ENCODE measurements around the gene DENND2D.

The DENND2D gene

DNA sequence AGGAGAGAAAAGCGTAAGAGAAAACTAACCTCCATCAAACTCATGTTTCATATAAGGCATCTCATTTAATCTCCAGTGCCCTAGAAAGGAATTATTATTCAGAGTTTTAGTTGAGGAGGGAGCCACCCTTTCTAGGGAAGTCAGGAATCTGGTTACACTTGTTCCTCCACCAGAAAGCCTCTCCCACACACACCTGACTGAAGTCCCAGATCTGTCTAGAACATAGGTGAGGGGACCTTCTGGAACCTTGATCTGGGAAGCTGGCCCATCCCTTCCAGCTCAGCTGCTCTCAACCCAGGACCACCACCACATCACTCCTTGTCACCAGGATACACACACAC lies 1.9 kb upstream of the DENND2D start:
- DNase-seq: no peak

DNA sequence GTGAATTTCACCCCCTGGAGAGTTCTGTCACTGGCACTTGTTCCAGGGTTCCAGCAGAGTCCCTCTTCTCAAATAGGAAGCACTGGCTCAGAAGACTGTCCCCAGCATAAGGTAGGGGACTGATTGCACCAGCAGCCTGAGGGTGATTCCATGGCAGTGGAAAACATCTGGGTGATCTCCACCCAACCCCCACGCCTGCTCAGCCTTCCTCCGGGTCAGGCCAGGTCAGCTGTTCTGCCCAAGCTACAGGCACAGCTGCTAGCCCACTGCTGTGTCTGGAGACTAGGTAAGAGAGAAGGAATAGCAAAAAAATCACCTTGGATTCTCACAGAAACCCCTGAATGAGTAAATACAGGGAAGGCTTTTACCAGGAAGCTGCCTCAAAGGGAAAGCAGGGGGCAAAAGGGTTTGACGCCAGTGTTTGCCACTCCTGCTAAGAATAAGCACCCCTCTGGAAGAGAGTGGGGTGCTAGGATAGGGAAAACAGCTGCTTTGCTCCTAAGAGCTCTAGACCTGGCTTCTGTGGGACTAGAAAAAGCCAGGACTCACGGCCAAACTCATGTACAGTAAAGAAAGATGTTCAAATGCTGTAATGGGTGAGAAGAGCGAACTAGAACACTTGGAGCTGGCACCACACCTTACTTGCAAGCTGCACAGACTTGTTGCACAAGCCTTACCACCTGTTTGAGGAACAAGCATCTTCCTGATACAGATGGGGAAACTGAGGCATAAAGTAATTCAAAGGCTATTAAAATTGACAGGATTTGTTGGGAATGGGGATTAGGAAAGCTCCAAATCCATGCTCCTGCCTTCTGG lies 1.0 kb upstream of the DENND2D start:
- no peak for DNase-seq

DNA sequence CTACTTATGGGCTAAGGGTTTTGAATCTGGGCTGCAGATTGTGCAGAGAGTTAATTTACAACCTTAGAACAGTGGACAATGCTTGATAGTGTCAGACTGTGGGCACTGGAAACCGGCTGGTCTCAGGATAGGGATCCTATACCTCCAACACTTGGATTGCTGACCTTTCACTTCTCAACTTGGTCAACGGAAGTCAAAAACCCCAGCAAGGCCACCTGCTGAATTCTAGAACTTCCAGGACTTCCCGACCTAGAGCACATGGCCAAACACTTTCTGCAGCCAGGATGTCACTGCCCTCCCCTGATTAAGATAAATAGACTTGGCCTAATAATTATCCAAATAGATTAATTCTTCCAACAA lies 336 bp upstream of the DENND2D start:
- no peak for DNase-seq

DNA sequence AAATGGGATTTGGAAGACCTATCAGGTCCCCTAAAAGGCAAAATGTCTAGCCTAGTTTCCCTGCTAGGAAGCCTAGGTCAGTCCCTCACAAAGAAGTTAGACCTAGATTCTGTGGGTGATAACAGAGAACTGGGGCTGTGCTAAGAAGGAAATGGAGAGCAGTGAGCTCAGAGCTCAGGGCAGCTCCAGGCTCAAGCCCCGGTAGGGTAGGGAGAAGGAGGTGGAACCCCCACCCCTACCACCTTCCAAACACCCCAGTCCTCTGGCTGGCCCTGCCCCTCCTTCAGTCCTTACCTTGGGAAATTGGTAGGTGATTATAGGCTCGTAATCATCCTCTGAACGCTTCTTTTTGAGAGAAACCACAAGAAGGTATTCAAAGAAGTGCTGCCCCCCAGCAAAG lies 1.1 kb downstream of the DENND2D start:
- DNase-seq: no peak

- DNase-seq: no peak
Measured at GRCh38 chr1:111198836-111199235, 1.6 kb downstream of the DENND2D start.

GRCh38 chr1:111197598-111198284 lies 2.7 kb downstream of the DENND2D start:
- DNase-seq: peak; percentile 1

DNA sequence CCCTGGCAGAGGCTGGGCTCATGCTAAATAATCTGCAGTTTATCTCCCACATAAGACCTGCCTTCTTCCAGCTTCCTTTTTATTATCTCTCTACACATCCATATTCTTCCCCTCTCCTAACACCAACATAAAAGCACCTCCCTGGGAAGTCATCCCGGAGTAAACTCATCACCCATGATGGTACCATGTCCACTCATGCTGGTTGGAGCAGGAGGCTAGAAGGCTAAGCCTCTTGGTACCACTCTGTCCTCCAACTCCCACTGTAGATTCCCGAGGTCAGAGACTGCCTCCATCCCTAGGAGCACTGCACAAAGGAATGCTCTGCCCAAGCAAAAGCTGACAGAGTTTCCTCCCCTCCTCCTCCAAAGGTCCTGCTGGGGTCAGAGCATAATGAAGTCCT lies 4.2 kb downstream of the DENND2D start:
- DNase-seq: no peak

DNA sequence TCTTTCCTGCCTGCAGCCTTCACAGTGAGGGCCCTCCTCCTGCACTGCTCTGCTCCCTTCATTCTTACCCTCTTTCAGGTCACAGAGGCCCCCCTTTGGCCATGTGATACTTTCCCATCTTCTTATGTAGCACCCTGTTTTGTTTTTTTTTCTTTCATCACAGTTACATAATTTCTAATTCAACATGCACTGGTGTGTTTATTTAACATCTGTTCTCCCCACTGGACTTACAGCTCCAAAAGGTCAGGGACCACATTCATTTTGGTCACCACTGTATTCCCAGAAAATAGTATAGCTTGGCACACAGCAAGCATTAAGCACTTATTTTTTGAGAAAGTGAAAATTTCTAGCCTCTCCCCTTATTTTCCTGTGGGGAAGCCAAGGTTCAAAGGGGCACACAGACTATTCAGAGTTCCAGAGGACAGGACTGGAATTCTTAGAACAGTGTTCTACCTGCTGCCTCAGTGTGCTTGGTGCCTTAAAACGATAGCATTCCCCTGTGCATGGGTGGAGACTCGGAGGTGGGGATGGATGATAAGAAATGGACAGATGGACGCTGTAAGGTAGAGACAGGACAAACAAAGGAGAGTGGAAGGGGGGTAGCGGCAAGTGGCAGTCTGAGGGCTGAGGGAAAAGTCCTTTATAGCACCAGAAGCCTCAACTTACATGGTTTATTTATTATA lies 5.3 kb downstream of the DENND2D start:
- DNase-seq: no peak

GRCh38 chr1:111193712-111194480 lies 6.5 kb downstream of the DENND2D start:
- no peak for DNase-seq

DNA sequence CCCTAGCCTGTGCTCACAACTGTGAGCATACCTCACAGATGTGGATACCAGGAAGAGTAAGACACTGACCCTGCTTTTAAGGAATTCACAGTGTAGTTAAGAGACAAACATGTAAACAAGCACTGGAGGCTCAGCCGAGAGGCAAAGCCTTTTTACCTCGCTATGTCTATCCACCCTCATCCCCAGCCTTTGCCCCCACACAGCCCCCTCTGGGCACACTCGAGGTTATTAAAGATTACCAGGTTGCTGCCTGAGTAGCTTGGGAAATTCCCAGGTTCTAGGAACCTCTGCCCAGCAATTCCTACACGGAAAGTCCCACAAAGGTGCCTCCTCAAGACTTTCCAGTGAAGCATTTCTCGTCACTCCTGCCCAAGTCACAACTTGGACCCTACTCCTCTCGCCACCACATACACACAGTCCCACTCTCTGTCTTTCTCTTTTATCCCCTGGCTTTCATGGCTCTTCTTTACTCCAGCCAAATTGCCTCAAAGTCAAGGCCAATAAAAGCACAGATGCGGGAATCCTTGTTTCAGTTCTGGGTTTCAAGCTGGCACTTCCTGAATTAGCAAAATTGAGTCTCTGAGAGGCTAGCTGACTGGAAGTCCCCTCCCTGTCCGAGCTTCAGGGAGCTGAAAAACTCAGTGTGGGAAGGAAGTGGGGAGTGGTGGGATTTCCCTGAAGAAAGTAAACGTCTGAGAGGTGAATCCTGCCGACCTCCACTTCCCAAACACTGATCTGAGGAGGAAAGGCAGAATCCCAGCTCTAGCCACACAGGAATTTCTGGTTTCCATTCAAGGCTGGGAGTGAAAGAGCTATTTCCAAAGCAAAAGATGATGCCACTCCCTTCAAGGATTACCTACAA lies 7.6 kb downstream of the DENND2D start:
- DNase-seq: peak; percentile 3

DNA sequence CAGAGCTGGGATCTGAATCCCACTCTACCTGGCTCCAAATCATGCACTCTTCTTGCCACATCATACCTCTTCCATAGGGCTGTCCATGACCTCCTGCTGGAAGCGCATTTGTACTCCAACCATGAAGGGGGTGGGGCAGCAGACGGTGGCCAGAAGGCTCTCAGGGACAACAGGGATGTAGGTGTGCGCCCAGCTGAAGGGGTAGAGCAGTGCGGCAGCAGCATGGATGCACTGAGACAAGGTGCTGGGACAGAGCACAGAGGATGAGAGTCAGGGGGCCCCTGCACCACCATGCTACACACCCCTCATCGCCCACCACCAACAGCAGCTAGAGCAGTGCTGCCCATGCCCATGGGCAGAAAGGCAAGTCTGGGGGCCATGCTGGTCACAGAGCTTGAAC lies 8.4 kb downstream of the DENND2D start:
- DNase-seq: no peak

DNA sequence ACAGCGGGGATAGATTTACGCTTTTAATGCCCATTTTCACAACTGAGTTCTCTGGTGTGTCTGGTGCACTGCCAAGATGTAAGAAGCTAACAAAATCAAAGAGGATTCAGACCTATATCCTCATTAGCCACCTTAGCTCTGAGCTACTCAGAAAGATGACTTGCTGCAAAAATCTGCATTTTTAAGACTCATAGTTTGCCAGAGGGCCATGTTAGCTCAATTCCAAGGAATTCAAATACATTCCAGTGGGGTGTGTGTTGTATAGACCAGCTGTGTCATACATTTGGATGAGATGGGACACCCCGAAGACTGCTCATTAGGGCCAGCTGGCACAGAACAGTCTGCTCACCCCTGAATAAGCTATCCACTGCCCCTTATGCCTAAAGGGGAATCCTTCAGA lies 8.9 kb downstream of the DENND2D start:
- no peak for DNase-seq

DNA sequence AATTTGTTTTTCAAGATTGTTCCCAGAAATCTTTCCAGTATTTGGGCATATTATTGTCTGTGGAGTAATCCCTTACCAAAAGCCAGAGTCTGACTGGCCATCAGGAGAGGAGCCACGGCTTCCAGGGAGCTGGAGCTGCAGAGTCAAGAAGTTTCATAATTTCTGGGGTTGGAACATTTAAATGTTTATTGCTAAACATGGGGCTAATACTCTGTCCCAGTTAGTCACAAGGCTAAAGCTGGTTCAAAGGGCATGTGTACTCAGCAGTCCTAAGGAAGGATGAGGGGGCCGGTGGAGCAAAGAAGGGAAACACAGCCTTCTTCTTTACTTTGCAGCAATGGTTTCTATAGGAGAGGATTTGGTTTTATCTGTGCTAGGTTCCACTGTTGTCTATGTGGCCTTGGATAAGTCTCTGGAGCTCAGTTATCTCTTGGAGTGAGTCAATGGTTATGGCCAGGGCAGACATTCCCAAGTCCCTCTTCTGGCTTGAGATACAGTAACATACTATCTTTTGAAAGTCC lies 9.5 kb downstream of the DENND2D start:
- DNase-seq: no peak

DNA sequence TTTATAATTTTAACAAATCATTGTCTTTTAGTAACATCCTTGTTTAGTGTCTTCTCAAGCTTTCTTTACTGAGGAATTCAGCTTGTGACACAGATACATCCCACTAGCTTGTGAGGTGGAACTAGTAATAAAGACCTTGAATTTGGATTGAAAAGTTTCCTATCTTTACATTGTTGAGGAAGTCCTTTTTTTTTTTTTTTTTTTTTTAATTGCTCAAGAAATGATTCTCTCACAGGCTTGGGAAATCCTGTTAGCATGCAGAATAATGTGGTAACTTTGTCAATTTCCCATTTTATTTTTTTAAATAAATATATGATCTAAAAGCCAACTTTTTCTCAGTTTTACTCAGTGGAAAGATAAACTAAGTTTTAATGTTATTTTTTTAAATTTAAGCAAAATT lies 15.8 kb downstream of the DENND2D start:
- DNase-seq: no peak

GRCh38 chr1:111183308-111184069 lies 17.0 kb downstream of the DENND2D start:
- DNase-seq: peak; percentile 2

GRCh38 chr1:111182052-111182451 lies 18.4 kb downstream of the DENND2D start:
- DNase-seq: no peak

DNA sequence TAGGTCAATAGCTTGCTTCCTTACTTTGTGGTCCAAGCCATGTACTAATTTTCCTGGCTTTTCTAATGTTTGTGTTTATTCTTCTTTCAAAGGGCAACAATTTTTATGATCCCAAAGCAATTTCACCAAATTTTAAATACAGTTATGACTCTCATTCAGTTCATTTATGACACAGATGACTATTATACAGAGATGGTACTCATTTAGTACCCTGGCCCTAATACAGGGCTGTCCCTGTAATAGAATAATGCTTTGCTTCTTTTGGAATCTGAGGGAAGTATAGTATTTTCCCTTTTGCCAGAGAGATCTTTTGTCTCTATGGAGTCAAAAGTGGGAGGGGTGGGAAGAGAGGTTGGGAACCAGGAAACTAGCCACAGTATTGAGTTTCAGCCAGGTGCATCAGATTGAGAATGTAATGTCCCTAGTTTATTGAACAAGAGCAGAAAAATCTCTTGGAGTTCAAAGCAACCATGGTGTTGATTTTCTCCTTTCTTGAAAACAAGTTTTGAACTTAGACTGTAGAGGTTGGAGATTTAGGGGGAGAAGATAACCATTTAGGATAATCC lies 20.4 kb downstream of the DENND2D start:
- DNase-seq: no peak

- no peak for DNase-seq
Measured at GRCh38 chr1:111176678-111177077, 23.8 kb downstream of the DENND2D start.

DNA sequence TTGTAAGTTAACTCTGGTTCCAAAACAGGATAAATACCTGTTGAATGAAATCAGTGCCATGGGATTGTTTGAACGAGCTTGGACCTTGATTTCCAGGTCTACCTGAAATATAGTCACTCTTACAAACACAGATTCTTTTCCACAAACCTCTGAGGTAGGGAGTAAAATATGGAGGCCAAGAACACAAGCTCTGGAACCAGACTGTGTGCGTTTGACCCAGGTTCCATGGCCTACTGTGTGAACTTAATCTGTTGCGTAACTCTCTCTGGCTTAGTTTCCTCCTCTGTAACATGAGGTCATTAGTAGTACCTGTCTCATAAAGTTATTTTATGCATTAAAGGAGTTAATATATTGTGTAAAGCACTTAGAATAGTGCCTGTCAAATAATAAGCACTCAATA lies 25.1 kb downstream of the DENND2D start:
- DNase-seq: no peak

DNA sequence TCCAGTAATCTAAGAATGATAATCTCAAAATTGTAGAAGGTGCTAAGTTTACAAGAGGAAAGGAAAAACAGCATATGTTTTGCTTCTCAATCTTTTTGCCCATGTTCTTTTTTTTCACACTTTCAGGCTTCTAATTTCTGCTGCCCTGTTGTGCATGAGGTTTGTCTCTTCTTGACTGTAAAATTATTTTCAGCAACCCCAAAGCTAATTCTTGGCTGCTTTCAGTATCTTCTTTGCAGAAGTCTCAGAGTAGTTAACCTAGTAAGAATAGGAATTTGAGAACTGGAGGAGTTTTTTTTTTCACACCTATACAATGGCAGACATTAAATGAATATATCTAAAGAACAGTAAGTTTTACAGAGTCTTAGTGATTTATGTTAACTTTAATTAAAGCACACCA lies 26.4 kb downstream of the DENND2D start:
- no peak for DNase-seq

- DNase-seq: no peak
Measured at GRCh38 chr1:111172463-111172862, 28.0 kb downstream of the DENND2D start.
